Measurements from ENCODE around the gene KNSTRN.
A peak's percentile ranks its signal among the peaks of the same experiment; 100 is the strongest.

Gene KNSTRN

GRCh38 chr15:40364251-40364650, 18.3 kb upstream of the KNSTRN start:
- no peak for FAIRE-seq
- DNase-seq (ENCODE audit: extremely low spot score, insufficient read length, low read depth) = no peak

GRCh38 chr15:40365016-40365415, 17.5 kb upstream of the KNSTRN start:
- FAIRE-seq (no peak), DNase-seq (ENCODE audit: extremely low spot score, insufficient read length, low read depth) (no peak)

GRCh38 chr15:40365624-40366456, 16.7 kb upstream of the KNSTRN start:
- DNase-seq (ENCODE audit: extremely low spot score, insufficient read length, low read depth) (no peak), FAIRE-seq (no peak)

GRCh38 chr15:40366457-40367370, 15.8 kb upstream of the KNSTRN start:
- DNase-seq (ENCODE audit: extremely low spot score, insufficient read length, low read depth) = no peak
- FAIRE-seq = no peak

GRCh38 chr15:40367371-40367685, 15.2 kb upstream of the KNSTRN start:
- FAIRE-seq (no peak), DNase-seq (ENCODE audit: extremely low spot score, insufficient read length, low read depth) (no peak)

- DNase-seq (ENCODE audit: extremely low spot score, insufficient read length, low read depth) (peak; percentile 80), FAIRE-seq (peak; percentile 87)
These were observed 14.6 kb upstream of the KNSTRN start for GRCh38 chr15:40367686-40368611.

GRCh38 chr15:40368719-40369473, 13.6 kb upstream of the KNSTRN start:
- FAIRE-seq (no peak), DNase-seq (ENCODE audit: extremely low spot score, insufficient read length, low read depth) (no peak)

GRCh38 chr15:40369474-40369869, 13.0 kb upstream of the KNSTRN start:
- DNase-seq (ENCODE audit: extremely low spot score, insufficient read length, low read depth) (no peak), FAIRE-seq (no peak)

- FAIRE-seq (no peak), DNase-seq (ENCODE audit: extremely low spot score, insufficient read length, low read depth) (no peak)
These were observed 12.6 kb upstream of the KNSTRN start for GRCh38 chr15:40369971-40370370.

- DNase-seq (ENCODE audit: extremely low spot score, insufficient read length, low read depth) (no peak), FAIRE-seq (peak; percentile 41)
These were observed 9.5 kb upstream of the KNSTRN start for GRCh38 chr15:40372981-40373380.

GRCh38 chr15:40377606-40378005, 4.9 kb upstream of the KNSTRN start:
- DNase-seq (ENCODE audit: extremely low spot score, insufficient read length, low read depth) (no peak), FAIRE-seq (no peak)

- DNase-seq (ENCODE audit: extremely low spot score, insufficient read length, low read depth) (no peak), FAIRE-seq (no peak)
These were observed 3.1 kb upstream of the KNSTRN start for GRCh38 chr15:40379374-40379773.

- FAIRE-seq (no peak), DNase-seq (ENCODE audit: extremely low spot score, insufficient read length, low read depth) (no peak)
These were observed 2.7 kb upstream of the KNSTRN start for GRCh38 chr15:40379853-40380252.

GRCh38 chr15:40380636-40381035, 1.9 kb upstream of the KNSTRN start:
- DNase-seq (ENCODE audit: extremely low spot score, insufficient read length, low read depth) (no peak), FAIRE-seq (no peak)

- no peak for FAIRE-seq
- no peak for DNase-seq (ENCODE audit: extremely low spot score, insufficient read length, low read depth)
These were observed 547 bp upstream of the KNSTRN start for GRCh38 chr15:40381818-40382529.

- no peak for FAIRE-seq
- no peak for DNase-seq (ENCODE audit: extremely low spot score, insufficient read length, low read depth)
These were observed 4.0 kb downstream of the KNSTRN start for GRCh38 chr15:40386480-40386879.

GRCh38 chr15:40388941-40389823, 6.7 kb downstream of the KNSTRN start:
- DNase-seq (ENCODE audit: extremely low spot score, insufficient read length, low read depth) (no peak), FAIRE-seq (no peak)

Data from GM18507 (cell line).